ENCODE data around the gene TSNAXIP1. TPM values are rescaled to one million over a fixed set of nuclear protein-coding genes. Genes with fewer than 3 reads are reported as not detected.
"Not testable (repeated sequence)": the region's sequence is repeated elsewhere in the genome, so short reads cannot be mapped to it uniquely, and the experiment has no call there.

The TSNAXIP1 gene
- total RNA-seq, 4 donors from 2014 or later = 0.15 to 0.97 (median 0.72) TPM

DNA sequence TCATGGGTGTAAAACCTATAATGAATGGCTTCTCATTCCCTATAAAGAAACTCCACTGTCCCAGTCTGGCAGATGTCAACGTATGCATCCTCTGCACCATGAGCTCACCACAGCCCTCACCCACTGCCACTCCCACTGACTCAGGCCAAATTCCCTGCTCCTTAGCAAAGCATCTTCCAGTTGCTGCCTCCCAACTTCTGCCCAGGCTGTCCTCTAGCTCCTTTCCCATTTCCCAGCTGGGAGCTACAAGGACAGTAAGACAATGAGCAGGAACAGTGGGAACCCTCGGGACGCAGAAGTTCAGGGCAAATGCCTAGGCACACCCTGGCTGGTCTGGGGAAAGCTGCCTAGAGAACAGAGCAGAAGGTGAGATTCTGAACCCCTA is 26.3 kb downstream of the TSNAXIP1 start:
- H3K4me1 ChIP-seq = peaks cover 11 to 42% (median 12%) of the 10 kb centered on the region in 3 donors
- H3K4me3 ChIP-seq = peak overlapping the region; percentile 56 to 88 (median 73)
- peaks cover 29 to 44% (median 39%) of the 10 kb centered on the region in 3 donors for H3K36me3 ChIP-seq
- no peaks in the 10 kb centered on the region for H3K9me3 ChIP-seq
- H3K27ac ChIP-seq = peak overlapping the region; percentile 78 to 86 (median 83)
- DNase-seq = no peak
- WGBS, 2 donors = 0 to 4% methylated on average over 1 to 3 of the region's 3 CpGs
- no peak for TF ChIP-seq POLR2A (IDR thresholded peaks at IDR 0.05)
- TF ChIP-seq, protein P1, sequence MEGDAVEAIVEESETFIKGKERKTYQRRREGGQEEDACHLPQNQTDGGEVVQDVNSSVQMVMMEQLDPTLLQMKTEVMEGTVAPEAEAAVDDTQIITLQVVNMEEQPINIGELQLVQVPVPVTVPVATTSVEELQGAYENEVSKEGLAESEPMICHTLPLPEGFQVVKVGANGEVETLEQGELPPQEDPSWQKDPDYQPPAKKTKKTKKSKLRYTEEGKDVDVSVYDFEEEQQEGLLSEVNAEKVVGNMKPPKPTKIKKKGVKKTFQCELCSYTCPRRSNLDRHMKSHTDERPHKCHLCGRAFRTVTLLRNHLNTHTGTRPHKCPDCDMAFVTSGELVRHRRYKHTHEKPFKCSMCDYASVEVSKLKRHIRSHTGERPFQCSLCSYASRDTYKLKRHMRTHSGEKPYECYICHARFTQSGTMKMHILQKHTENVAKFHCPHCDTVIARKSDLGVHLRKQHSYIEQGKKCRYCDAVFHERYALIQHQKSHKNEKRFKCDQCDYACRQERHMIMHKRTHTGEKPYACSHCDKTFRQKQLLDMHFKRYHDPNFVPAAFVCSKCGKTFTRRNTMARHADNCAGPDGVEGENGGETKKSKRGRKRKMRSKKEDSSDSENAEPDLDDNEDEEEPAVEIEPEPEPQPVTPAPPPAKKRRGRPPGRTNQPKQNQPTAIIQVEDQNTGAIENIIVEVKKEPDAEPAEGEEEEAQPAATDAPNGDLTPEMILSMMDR (IDR thresholded peaks at IDR 0.05) = no peak
- intact Hi-C loops (cut with DNase I) = no loop called here
- H3K27me3 ChIP-seq = no peaks in the 10 kb centered on the region

DNA sequence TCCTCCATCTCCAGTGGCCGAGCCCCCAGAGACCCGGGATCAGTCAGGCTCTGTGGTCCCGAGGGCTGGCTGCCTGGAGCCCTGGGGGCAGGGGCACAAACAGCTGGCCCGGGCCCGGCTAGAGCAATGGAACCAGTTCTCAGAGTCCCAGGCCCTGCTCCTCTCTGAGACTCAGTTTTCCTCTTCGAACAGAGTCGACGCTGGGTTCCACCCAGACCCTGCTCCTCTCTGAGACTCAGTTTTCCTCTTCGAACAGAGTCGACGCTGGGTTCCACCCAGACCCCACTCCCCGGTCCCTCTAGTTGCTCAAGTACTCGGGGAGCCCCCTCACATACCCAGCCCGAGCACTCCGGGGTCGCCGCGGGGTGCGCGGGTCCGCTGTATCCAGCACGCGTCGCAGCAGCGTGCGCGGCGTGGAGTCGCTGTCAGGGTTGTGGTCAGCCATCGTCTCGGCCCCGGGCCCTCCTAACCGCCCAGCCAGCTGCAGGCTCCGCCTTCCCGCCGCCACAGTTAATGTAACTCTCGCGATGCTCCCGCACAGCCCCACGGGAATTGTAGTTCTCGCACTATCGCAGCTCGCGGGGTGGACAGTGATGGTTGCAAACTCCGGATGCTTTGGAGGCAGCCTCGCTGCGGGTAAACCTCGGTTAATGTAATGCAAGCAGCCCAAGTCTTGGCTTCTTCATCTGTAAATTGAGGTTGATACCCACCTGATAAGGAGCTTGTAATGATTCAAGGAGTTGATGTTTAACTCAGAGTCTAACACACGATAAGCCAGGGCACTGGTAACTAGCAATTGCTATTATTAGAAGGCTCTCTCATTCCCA is 26.9 kb downstream of the TSNAXIP1 start:
- WGBS, 2 donors = 0 to 3% methylated on average over 6 to 11 of the region's 49 CpGs

DNA sequence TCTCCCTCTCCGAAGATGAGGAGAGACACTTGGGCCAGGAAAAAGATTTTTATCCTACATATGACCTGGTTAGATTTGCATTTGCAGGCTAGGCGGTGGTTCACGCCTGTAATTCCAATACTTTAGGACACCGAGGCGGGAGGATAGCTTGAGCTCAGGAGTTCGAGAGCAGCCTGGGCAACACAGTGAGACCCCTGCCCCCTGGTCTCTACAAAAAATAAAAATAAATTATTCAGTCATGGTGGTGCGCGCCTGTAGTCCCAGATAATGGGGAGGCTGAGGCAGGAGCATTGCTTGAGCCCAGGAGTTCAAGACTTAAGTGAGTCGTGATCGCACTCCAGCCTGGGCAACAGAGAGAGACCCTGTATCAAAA is 27.5 kb downstream of the TSNAXIP1 start:
- no peaks in the 10 kb centered on the region for H3K27me3 ChIP-seq
- H3K4me1 ChIP-seq = peaks cover 11 to 42% (median 12%) of the 10 kb centered on the region in 3 donors
- peaks cover 20 to 31% (median 27%) of the 10 kb centered on the region in 3 donors for H3K36me3 ChIP-seq
- 62 to 89% methylated on average over 10 of the region's 10 CpGs for whole genome bisulfite sequencing, 2 donors
- peak overlapping the region in 3 of 4 donors; percentile 81 to 86 (median 85) for H3K27ac ChIP-seq
- H3K9me3 ChIP-seq = no peaks in the 10 kb centered on the region
- no peak for TF ChIP-seq POLR2A (IDR thresholded peaks at IDR 0.05)
- TF ChIP-seq, protein P1 (IDR thresholded peaks at IDR 0.05) = no peak
- intact Hi-C loops (cut with DNase I) = no loop called here
- DNase-seq = no peak
- peak overlapping the region in 3 of 4 donors; percentile 70 to 88 (median 76) for H3K4me3 ChIP-seq

More for the DNA sequence above, 26.9 kb downstream of the TSNAXIP1 start:
- DNase-seq = peak; percentile 38
- Histone ChIP-seq H3K4me1 (peaks cover 11 to 42% (median 12%) of the 10 kb centered on the region in 3 donors), H3K4me3 (peak overlapping the region; percentile 56 to 88 (median 73)), H3K9me3 (no peaks in the 10 kb centered on the region), H3K27ac (peak overlapping the region; percentile 78 to 86 (median 83)), H3K27me3 (no peaks in the 10 kb centered on the region), H3K36me3 (peaks cover 26 to 37% (median 33%) of the 10 kb centered on the region in 3 donors)
- intact Hi-C loops (cut with DNase I) = no loop called here
- TF ChIP-seq, protein P1 (IDR thresholded peaks at IDR 0.05) = no peak
- peak in 2 of 4 donors; percentile 40 to 73 for TF ChIP-seq POLR2A (IDR thresholded peaks at IDR 0.05)

DNA sequence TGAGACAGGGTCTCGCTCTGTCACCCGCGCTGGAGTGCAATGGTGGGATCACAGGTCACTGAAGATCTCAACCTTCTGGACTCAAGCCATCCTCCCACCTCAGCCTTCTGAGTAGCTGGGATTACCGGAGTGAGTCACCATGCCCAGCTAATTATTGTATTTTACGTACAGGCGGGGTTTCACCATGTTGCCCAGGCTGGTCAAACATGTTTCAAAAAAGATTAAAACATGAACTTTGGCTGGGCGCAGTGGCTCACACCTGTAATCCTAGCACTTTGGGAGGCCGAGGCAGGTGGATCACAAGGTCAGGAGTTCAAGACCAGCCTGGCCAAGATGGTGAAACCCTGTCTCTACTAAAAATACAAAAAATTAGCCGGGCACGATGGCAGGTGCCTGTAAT is 30.5 kb downstream of the TSNAXIP1 start:
- Histone ChIP-seq H3K27ac (peak overlapping the region in 1 of 4 donors; percentile 42), H3K4me1 (peaks cover 11 to 48% (median 12%) of the 10 kb centered on the region in 3 donors)
- intact Hi-C loops (cut with DNase I); H3K27me3 ChIP-seq; H3K36me3 ChIP-seq; H3K4me3 ChIP-seq; DNase-seq; H3K9me3 ChIP-seq: not testable (repeated sequence)
- 43 to 66% methylated on average over 10 of the region's 10 CpGs for WGBS, 2 donors

DNA sequence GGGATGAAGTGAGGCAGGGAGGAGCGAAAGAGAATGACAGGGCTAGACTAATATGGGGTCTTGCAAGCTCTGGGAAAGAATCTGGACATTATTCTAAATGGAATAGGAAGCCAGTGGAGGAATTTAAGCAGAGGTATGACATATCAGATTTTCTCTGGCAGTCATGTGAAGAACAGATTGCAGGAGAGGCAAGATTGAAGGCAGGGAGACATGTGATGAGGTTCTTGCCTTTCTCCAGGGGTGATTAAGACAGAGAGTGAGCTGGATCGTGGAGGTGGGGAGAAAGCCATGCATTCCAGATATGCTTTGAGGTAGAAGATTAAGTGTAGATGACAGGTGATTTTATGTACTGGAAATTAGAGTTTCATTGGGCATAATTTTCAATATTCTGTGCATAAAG is 31.1 kb downstream of the TSNAXIP1 start:
- intact Hi-C loops (cut with DNase I) = no loop called here
- H3K4me1 ChIP-seq = peaks cover 6 to 47% (median 8%) of the 10 kb centered on the region in 3 donors
- TF ChIP-seq, protein P1 (IDR thresholded peaks at IDR 0.05) = no peak
- TF ChIP-seq POLR2A (IDR thresholded peaks at IDR 0.05) = no peak
- no peaks in the 10 kb centered on the region for H3K27me3 ChIP-seq
- H3K36me3 ChIP-seq = no peaks in the 10 kb centered on the region
- no peak overlapping the region for H3K4me3 ChIP-seq
- H3K27ac ChIP-seq = no peak overlapping the region
- WGBS, 2 donors = 77 to 91% methylated on average over 2 of the region's 2 CpGs
- no peak for DNase-seq
- H3K9me3 ChIP-seq = no peaks in the 10 kb centered on the region

Data from esophagus squamous epithelium (tissue), 5 donors.